ENCODE data around the gene FFAR2. TPM values are rescaled to one million over a fixed set of nuclear protein-coding genes. Genes with fewer than 3 reads are reported as not detected.
"Not testable (repeated sequence)": the region's sequence is repeated elsewhere in the genome, so short reads cannot be mapped to it uniquely, and the experiment has no call there.

Gene FFAR2
- total RNA-seq, 1 experiment from 2014 or later: not detected

GRCh38 chr19:35421362-35421761 lies 26.7 kb upstream of the FFAR2 start:
- Histone ChIP-seq H2AFZ (ENCODE audit: low read length) (no peak overlapping the region), H3K4me2 (ENCODE audit: low read length) (no peak overlapping the region), H3K9ac (ENCODE audit: low read length) (no peak overlapping the region), H3K4me3 (ENCODE audit: low read length) (no peak overlapping the region), H3K79me2 (ENCODE audit: low read length) (no peaks in the 10 kb centered on the region), H3K27ac (ENCODE audit: low read length) (no peak overlapping the region), H4K20me1 (ENCODE audit: low read length) (no peaks in the 10 kb centered on the region), H3K27me3 (ENCODE audit: low read length) (peaks cover 31% of the 10 kb centered on the region), H3K9me2 (replicated peaks; ENCODE audit: low read length) (no peaks in the 10 kb centered on the region), H3K4me1 (ENCODE audit: insufficient read depth, low read length) (no peaks in the 10 kb centered on the region), H3F3A (ENCODE audit: low read length, unreplicated experiment) (no peaks in the 10 kb centered on the region), H3K36me3 (ENCODE audit: low read depth, low read length) (no peaks in the 10 kb centered on the region), H3K9me3 (ENCODE audit: low read length) (no peaks in the 10 kb centered on the region)
- POLR2A ChIA-PET (ENCODE audit: unreplicated experiment): no interaction called here
- TF ChIP-seq, protein P1, sequence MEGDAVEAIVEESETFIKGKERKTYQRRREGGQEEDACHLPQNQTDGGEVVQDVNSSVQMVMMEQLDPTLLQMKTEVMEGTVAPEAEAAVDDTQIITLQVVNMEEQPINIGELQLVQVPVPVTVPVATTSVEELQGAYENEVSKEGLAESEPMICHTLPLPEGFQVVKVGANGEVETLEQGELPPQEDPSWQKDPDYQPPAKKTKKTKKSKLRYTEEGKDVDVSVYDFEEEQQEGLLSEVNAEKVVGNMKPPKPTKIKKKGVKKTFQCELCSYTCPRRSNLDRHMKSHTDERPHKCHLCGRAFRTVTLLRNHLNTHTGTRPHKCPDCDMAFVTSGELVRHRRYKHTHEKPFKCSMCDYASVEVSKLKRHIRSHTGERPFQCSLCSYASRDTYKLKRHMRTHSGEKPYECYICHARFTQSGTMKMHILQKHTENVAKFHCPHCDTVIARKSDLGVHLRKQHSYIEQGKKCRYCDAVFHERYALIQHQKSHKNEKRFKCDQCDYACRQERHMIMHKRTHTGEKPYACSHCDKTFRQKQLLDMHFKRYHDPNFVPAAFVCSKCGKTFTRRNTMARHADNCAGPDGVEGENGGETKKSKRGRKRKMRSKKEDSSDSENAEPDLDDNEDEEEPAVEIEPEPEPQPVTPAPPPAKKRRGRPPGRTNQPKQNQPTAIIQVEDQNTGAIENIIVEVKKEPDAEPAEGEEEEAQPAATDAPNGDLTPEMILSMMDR (conservative IDR thresholded peaks at IDR 0.05; ENCODE audit: low read depth, low read length): no peak
- no peak for TF ChIP-seq EZH2phosphoT487 (IDR thresholded peaks at IDR 0.05; ENCODE audit: borderline replicate concordance, low read length)
- no peak for TF ChIP-seq EZH2 (IDR thresholded peaks at IDR 0.05; ENCODE audit: low read length, unreplicated experiment)
- no peak for DNase-seq
- no TSS peak for BruUV-seq (replicated peaks)
- intact Hi-C loops (cut with micrococcal nuclease): no loop called here
- no peak for ATAC-seq
- CTCF ChIA-PET: no interaction called here

- POLR2A ChIA-PET (ENCODE audit: unreplicated experiment); H2AFZ ChIP-seq (ENCODE audit: low read length); H3K9me2 ChIP-seq (replicated peaks; ENCODE audit: low read length); H3K4me1 ChIP-seq (ENCODE audit: insufficient read depth, low read length); H3K4me3 ChIP-seq (ENCODE audit: low read length); H3K79me2 ChIP-seq (ENCODE audit: low read length); intact Hi-C loops (cut with micrococcal nuclease); H3K4me2 ChIP-seq (ENCODE audit: low read length); H3K36me3 ChIP-seq (ENCODE audit: low read depth, low read length); CTCF ChIA-PET; H3K9me3 ChIP-seq (ENCODE audit: low read length); H4K20me1 ChIP-seq (ENCODE audit: low read length); ATAC-seq; BruUV-seq (replicated peaks); H3K9ac ChIP-seq (ENCODE audit: low read length); H3F3A ChIP-seq (ENCODE audit: low read length, unreplicated experiment); DNase-seq; H3K27ac ChIP-seq (ENCODE audit: low read length): not testable (repeated sequence)
- peaks cover 12% of the 10 kb centered on the region for H3K27me3 ChIP-seq (ENCODE audit: low read length)
Observed at GRCh38 chr19:35423406-35423805, 24.7 kb upstream of the FFAR2 start.

DNA sequence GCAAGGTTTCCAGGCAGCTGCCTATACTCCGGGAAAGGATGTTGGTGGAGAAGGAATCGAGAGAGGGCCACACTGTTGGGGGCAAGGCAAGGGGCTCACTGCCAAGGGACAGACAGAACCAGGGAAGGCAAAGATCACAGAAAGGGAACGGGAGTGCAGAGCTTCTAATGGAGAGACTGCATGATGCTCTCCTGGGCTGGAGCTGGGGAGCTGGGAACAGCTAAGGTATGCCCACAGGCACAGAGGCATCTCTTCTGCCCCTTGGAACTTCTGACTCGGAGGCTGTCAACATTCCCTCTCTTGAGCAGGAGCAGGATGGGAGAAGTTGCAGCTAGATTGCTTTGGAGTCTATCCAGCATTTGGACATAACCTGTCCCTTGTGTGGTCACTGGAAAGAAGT lies 22.4 kb upstream of the FFAR2 start:
- no peaks in the 10 kb centered on the region for H3F3A ChIP-seq (ENCODE audit: low read length, unreplicated experiment)
- no peaks in the 10 kb centered on the region for H3K9me3 ChIP-seq (ENCODE audit: low read length)
- H3K9me2 ChIP-seq (replicated peaks; ENCODE audit: low read length): no peaks in the 10 kb centered on the region
- no peak overlapping the region for H3K4me3 ChIP-seq (ENCODE audit: low read length)
- no peaks in the 10 kb centered on the region for H3K79me2 ChIP-seq (ENCODE audit: low read length)
- DNase-seq: no peak
- CTCF ChIA-PET: no interaction called here
- H3K27ac ChIP-seq (ENCODE audit: low read length): no peak overlapping the region
- intact Hi-C loops (cut with micrococcal nuclease): no loop called here
- no peaks in the 10 kb centered on the region for H4K20me1 ChIP-seq (ENCODE audit: low read length)
- no peaks in the 10 kb centered on the region for H3K4me1 ChIP-seq (ENCODE audit: insufficient read depth, low read length)
- POLR2A ChIA-PET (ENCODE audit: unreplicated experiment): no interaction called here
- H3K4me2 ChIP-seq (ENCODE audit: low read length): no peak overlapping the region
- H3K9ac ChIP-seq (ENCODE audit: low read length): no peak overlapping the region
- no peak for ATAC-seq
- TF ChIP-seq EZH2phosphoT487 (IDR thresholded peaks at IDR 0.05; ENCODE audit: borderline replicate concordance, low read length): no peak
- TF ChIP-seq, protein P1 (conservative IDR thresholded peaks at IDR 0.05; ENCODE audit: low read depth, low read length): no peak
- no peak for TF ChIP-seq EZH2 (IDR thresholded peaks at IDR 0.05; ENCODE audit: low read length, unreplicated experiment)
- H3K36me3 ChIP-seq (ENCODE audit: low read depth, low read length): no peaks in the 10 kb centered on the region
- H3K27me3 ChIP-seq (ENCODE audit: low read length): peaks cover 25% of the 10 kb centered on the region; the same call in 1 of the 2 replicates
- no peak overlapping the region for H2AFZ ChIP-seq (ENCODE audit: low read length)
- no TSS peak for BruUV-seq (replicated peaks)

Measured in PC-3 (cell line).